H1 (cell line): Measurements from ENCODE around the gene YOD1. TPM values are rescaled to one million over a fixed set of nuclear protein-coding genes. Genes with fewer than 3 reads are reported as not detected.

Experiments used
- CTCF ChIA-PET: fragments of 300-600 bp; sonication (Branson Sonifier 250); formaldehyde crosslinking; loops from one replicate; lab custom pipeline; 2021; ENCODE audit not compliant: partially characterized antibody; lab: Charles Lee
- POLR2A ChIA-PET: fragments of 300-600 bp; sonication (Branson Sonifier 250); formaldehyde crosslinking; loops from one replicate; lab custom pipeline; 2021; ENCODE audit warnings: inconsistent platforms; ENCODE audit not compliant: partially characterized antibody; lab: Charles Lee
- DNase-seq, 2 experiments: peaks; one replicate each; pipeline versions ENCODE4 v3.0.0 to v3.0.0-alpha.2; 2010 to 2022; ENCODE audit warnings: low spot score in 2 of 2, low read depth in 1 of 2, mixed read lengths in 1 of 2
- FAIRE-seq: peaks from 2 replicates; lab custom pipeline; 2011; peaks lifted over from hg19 to GRCh38; lab: Jason Lieb, UNC
- H2AFZ ChIP-seq: 2 replicates; pipeline ENCODE4 v1.8.1; 2012; ENCODE audit warnings: low read length, inconsistent platforms
- H2AK5ac ChIP-seq: 2 replicates; pipeline ENCODE4 v1.6.1; 2013; ENCODE audit warnings: low read depth, low read length
- H2BK120ac ChIP-seq: replicated peaks from 2 replicates; pipeline ENCODE3; 2013; ENCODE audit warnings: low read depth, low read length, inconsistent platforms
- H2BK12ac ChIP-seq: 2 replicates; pipeline ENCODE4 v1.6.1; 2013; ENCODE audit warnings: low read depth, low read length
- H2BK15ac ChIP-seq: 2 replicates; pipeline ENCODE4 v1.6.1; 2013; ENCODE audit warnings: low read length
- H2BK20ac ChIP-seq: 2 replicates; pipeline ENCODE4 v1.6.1; 2013; ENCODE audit warnings: low read length
- H2BK5ac ChIP-seq: 2 replicates; pipeline ENCODE4 v1.6.1; 2013; ENCODE audit warnings: low read depth, low read length
- H3K14ac ChIP-seq: 2 replicates; pipeline ENCODE4 v1.6.1; 2013; ENCODE audit warnings: inconsistent platforms; ENCODE audit not compliant: insufficient read length
- H3K18ac ChIP-seq: 2 replicates; pipeline ENCODE4 v1.6.1; 2013; ENCODE audit warnings: low read length; ENCODE audit errors: extremely low read depth
- H3K23ac ChIP-seq: 2 replicates; pipeline ENCODE4 v1.6.1; 2013; ENCODE audit warnings: inconsistent platforms; ENCODE audit not compliant: insufficient read length
- H3K23me2 ChIP-seq: 2 replicates; pipeline ENCODE4 v1.6.1; 2013; ENCODE audit warnings: low read depth, low read length
- H3K27ac ChIP-seq: 2 replicates; pipeline ENCODE4 v1.6.1; 2011; ENCODE audit warnings: low read depth, low read length, inconsistent platforms
- H3K27me3 ChIP-seq, 4 experiments: replicated peaks in 1 of 4; 1 replicate in 1 of 4; 2 replicates in 3 of 4; pipeline versions ENCODE4 v1.6.1 to v1.8.1; 2011 to 2013; ENCODE audit warnings: low read length in 3 of 4, mild to moderate bottlenecking in 3 of 4, inconsistent platforms in 2 of 4, mixed read lengths in 2 of 4, moderate library complexity in 1 of 4; ENCODE audit not compliant: control insufficient read depth in 3 of 4, insufficient read depth in 3 of 4; ENCODE audit errors: extremely low read depth in 1 of 4
- H3K36me3 ChIP-seq, 4 experiments: 2 replicates each; pipeline versions ENCODE4 v1.6.1 to v1.8.1; 2011 to 2013; ENCODE audit warnings: mild to moderate bottlenecking in 4 of 4, low read length in 3 of 4, moderate library complexity in 2 of 4, control low read depth in 1 of 4, inconsistent platforms in 1 of 4; ENCODE audit not compliant: insufficient read depth in 4 of 4, control insufficient read depth in 2 of 4
- H3K4ac ChIP-seq: replicated peaks from 2 replicates; pipeline ENCODE3; 2013; ENCODE audit warnings: low read length, low read depth, mixed read lengths, inconsistent platforms; ENCODE audit not compliant: insufficient read length
- H3K4me1 ChIP-seq, 4 experiments: replicated peaks in 1 of 4; 1 replicate in 1 of 4; 2 replicates in 3 of 4; pipeline versions ENCODE4 v1.6.1 to v1.8.1; 2011 to 2013; ENCODE audit warnings: low read length in 3 of 4, inconsistent platforms in 2 of 4, mixed read lengths in 1 of 4; ENCODE audit not compliant: insufficient read depth in 4 of 4, control insufficient read depth in 3 of 4
- H3K4me2 ChIP-seq, 2 experiments: 2 replicates each; pipeline versions ENCODE4 v1.6.1 to v1.8.1; 2011 to 2013; ENCODE audit warnings: low read depth in 2 of 2, low read length in 2 of 2, control low read depth in 1 of 2, inconsistent platforms in 1 of 2, mild to moderate bottlenecking in 1 of 2; ENCODE audit not compliant: insufficient read depth in 1 of 2
- H3K4me3 ChIP-seq, 4 experiments: fragments of 200-600, 300-600 bp in 1 of 4; sonication (generic), shearing (Covaris generic), sonication (Bioruptor Twin) in 1 of 4; 2 replicates each; pipeline versions ENCODE4 v1.5.1 to v1.8.1; 2011 to 2016; ENCODE audit warnings: low read length in 4 of 4, low read depth in 3 of 4, control low read depth in 2 of 4, inconsistent platforms in 2 of 4, mild to moderate bottlenecking in 2 of 4, mixed read lengths in 1 of 4, moderate library complexity in 1 of 4; ENCODE audit not compliant: insufficient read depth in 2 of 4; ENCODE audit errors: extremely low read depth in 1 of 4
- H3K56ac ChIP-seq: replicated peaks from 2 replicates; pipeline ENCODE3; 2013; ENCODE audit warnings: low read depth, mild to moderate bottlenecking, mixed read lengths, low read length, inconsistent platforms; ENCODE audit not compliant: insufficient read length
- H3K79me1 ChIP-seq: 2 replicates; pipeline ENCODE4 v1.6.1; 2013; ENCODE audit warnings: low read depth, low read length, control low read depth
- H3K79me2 ChIP-seq, 2 experiments: 2 replicates each; pipeline versions ENCODE4 v1.6.1 to v1.8.1; 2012 to 2013; ENCODE audit warnings: low read length in 2 of 2, mild to moderate bottlenecking in 2 of 2, inconsistent platforms in 1 of 2; ENCODE audit not compliant: insufficient read depth in 2 of 2, control insufficient read depth in 1 of 2
- H3K9ac ChIP-seq, 4 experiments: replicated peaks in 1 of 4; 1 replicate in 1 of 4; 2 replicates in 3 of 4; pipeline versions ENCODE4 v1.6.1 to v1.8.1; 2011 to 2013; ENCODE audit warnings: low read depth in 3 of 4, low read length in 3 of 4, control low read depth in 2 of 4, mild to moderate bottlenecking in 2 of 4, moderate library complexity in 2 of 4, inconsistent platforms in 1 of 4; ENCODE audit errors: extremely low read depth in 1 of 4
- H3K9me3 ChIP-seq, 2 experiments: 2 replicates each; pipeline versions ENCODE4 v1.6.1 to v1.8.1; 2012 to 2013; ENCODE audit warnings: mild to moderate bottlenecking in 2 of 2, moderate library complexity in 2 of 2, control low read depth in 1 of 2, inconsistent platforms in 1 of 2, low read depth in 1 of 2, low read length in 1 of 2, mixed read lengths in 1 of 2; ENCODE audit not compliant: insufficient read depth in 2 of 2
- H4K20me1 ChIP-seq, 2 experiments: replicated peaks in 1 of 2; 2 replicates each; pipeline versions ENCODE3 to v1.8.1; 2011 to 2013; ENCODE audit warnings: inconsistent platforms in 2 of 2, low read length in 2 of 2, mild to moderate bottlenecking in 1 of 2; ENCODE audit not compliant: insufficient read depth in 2 of 2, control insufficient read depth in 1 of 2
- H4K5ac ChIP-seq: 2 replicates; pipeline ENCODE4 v1.6.1; 2013; ENCODE audit warnings: low read length, low read depth, mixed read lengths, inconsistent platforms; ENCODE audit not compliant: insufficient read length
- H4K8ac ChIP-seq: 2 replicates; pipeline ENCODE4 v1.8.0; 2013; ENCODE audit warnings: mild to moderate bottlenecking, moderate library complexity, low read length, inconsistent platforms; ENCODE audit not compliant: insufficient read depth; ENCODE audit errors: extremely low read depth
- H4K91ac ChIP-seq: replicated peaks from 2 replicates; pipeline ENCODE3; 2013; ENCODE audit warnings: low read length, mixed read lengths, inconsistent platforms; ENCODE audit not compliant: insufficient read length
- BACH1 ChIP-seq: IDR thresholded peaks from 2 replicates; pipeline ENCODE4 v1.6.1; 2012; ENCODE audit warnings: low read length, improper control_type of control experiment
- CTBP2 ChIP-seq: IDR thresholded peaks from 2 replicates; pipeline ENCODE4 v1.7.0; 2011; ENCODE audit warnings: borderline replicate concordance, mild to moderate bottlenecking, moderate library complexity, mixed read lengths, low read length; ENCODE audit not compliant: insufficient read depth, insufficient read length
- KDM5A ChIP-seq: fragments of 200-600 bp; IDR thresholded peaks from 2 replicates; pipeline ENCODE4 v1.7.1; 2012; ENCODE audit warnings: mild to moderate bottlenecking, low read length, inconsistent platforms, mixed read lengths
- NANOG ChIP-seq: IDR thresholded peaks from 2 replicates; pipeline ENCODE4 v1.6.1; 2011; ENCODE audit warnings: low read length, low read depth, mild to moderate bottlenecking, inconsistent platforms; ENCODE audit not compliant: insufficient read depth, poor library complexity, severe bottlenecking
- POLR2A ChIP-seq, 2 experiments: IDR thresholded peaks; 1 replicate in 1 of 2; 2 replicates in 1 of 2; pipeline ENCODE4 v1.6.1; 2011; ENCODE audit warnings: low read depth in 2 of 2, low read length in 2 of 2, mild to moderate bottlenecking in 2 of 2; ENCODE audit errors: control extremely low read depth in 1 of 2
- POLR2AphosphoS5 ChIP-seq: IDR thresholded peaks from 2 replicates; pipeline ENCODE4 v1.6.1; 2011; ENCODE audit warnings: low read depth, low read length
- POU5F1 ChIP-seq: IDR thresholded peaks from 2 replicates; pipeline ENCODE4 v1.6.1; 2011; ENCODE audit warnings: low read depth, mild to moderate bottlenecking, low read length, moderate library complexity
- SP2 ChIP-seq: IDR thresholded peaks from 2 replicates; pipeline ENCODE4 v1.6.1; 2012; ENCODE audit warnings: mild to moderate bottlenecking, low read length, inconsistent platforms
- SRF ChIP-seq: IDR thresholded peaks from 2 replicates; pipeline ENCODE4 v1.6.1; 2011; ENCODE audit warnings: mild to moderate bottlenecking, low read depth, low read length, moderate library complexity
- YY1 ChIP-seq: IDR thresholded peaks from 2 replicates; pipeline ENCODE4 v1.6.1; 2011; ENCODE audit warnings: low read depth, mild to moderate bottlenecking, low read length
- WGBS, 2 experiments: shearing (Covaris generic) in 1 of 2; methylation state at CpG; one replicate each; pipeline versions ENCODE4 v1.1.6 to v1.1.7; 2013 to 2015; ENCODE audit warnings: low lambda C conversion rate in 2 of 2, mixed read lengths in 2 of 2, inconsistent platforms in 1 of 2, low coverage in 1 of 2, missing lambda C conversion rate in 1 of 2; ENCODE audit not compliant: insufficient replicate concordance in 2 of 2, insufficient coverage in 1 of 2, insufficient read length in 1 of 2; ENCODE audit errors: extremely low coverage in 1 of 2, missing lambda C conversion rate in 1 of 2; 5-methylcytosine and 5-hydroxymethylcytosine counted together
- polyA plus RNA-seq, 7 experiments: library from polyadenylated mRNA; depleted of rRNA in 3 of 7; stranded (reverse) in 5 of 7; unstranded in 2 of 7; fragments of >200 nt in 5 of 7; fragments of 200-250 nt in 2 of 7; gene quantifications; 1 replicate in 5 of 7; 2 replicates in 1 of 7; 4 replicates in 1 of 7; pipeline versions ENCODE4 v1.2.1 to v1.2.3, GENCODE V29; 2011 to 2013; ENCODE audit warnings: missing spikeins in 2 of 7, mixed read lengths in 2 of 7
- total RNA-seq: library from RNA; stranded (reverse); fragmentation: NEBNext Ultra II Directional; extraction: Animal tissue kit (Norgen Biotek cat#: 25700); gene quantifications from 2 replicates; pipeline ENCODE4 v1.2.1, GENCODE V29; 2021
- TF ChIP-seq, protein P1 (sequence below): IDR thresholded peaks from 2 replicates; pipeline ENCODE4 v1.6.1; 2012; ENCODE audit warnings: inconsistent platforms
- TF ChIP-seq, protein P2 (sequence below): IDR thresholded peaks from 2 replicates; pipeline ENCODE4 v1.6.1; 2012; ENCODE audit warnings: low read length, inconsistent platforms

Gene YOD1
- total and polyA plus RNA-seq, 2 of the 8 experiments (the other 6 are each of a cell fraction or from before 2014, with no cell fraction given): 1.9 to 11.8 TPM

DNA sequence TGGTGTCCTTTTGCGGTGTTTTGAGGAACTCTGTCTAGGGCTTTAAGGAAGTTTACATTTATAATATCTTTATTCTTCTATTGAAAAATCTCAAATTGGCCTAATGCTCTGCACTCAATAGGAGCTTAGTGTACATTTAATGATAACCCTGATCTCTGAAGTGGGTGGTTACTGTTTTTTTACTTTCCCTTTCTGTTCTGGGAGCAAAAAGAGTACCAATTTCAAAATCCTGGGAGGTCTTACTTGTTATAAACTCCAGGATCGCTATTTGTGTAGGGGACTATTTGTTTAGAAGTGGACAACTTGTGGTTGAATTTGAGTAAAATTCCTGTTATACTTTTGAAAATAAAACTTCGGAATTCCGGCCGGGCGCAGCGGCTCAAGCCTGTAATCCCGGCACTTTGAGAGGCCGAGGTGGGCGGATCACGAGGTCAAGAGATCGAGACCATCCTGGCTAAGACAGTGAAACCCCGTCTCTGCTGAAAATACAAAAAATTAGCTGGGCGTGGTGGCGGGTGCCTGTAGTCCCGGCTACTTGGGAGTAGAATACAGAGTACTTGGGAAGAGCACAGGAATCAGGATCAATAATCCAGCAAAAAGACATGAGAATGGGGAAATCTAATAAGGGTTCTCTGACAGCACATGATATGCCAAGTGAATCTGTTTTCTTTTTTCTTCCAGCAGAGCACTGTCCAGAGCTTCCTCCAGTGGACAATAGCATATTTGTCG is 38.8 kb upstream of the YOD1 start:
- H2AK5ac ChIP-seq: no peak overlapping the region
- TF ChIP-seq SRF (no peak), SP2 (no peak), NANOG (no peak), KDM5A (no peak), POU5F1 (no peak), BACH1 (no peak), POLR2AphosphoS5 (no peak), YY1 (no peak), CTBP2 (no peak), POLR2A (IDR thresholded peaks at IDR 0.05; ENCODE audit: control extremely low read depth in 1 of 2, low read depth in 2 of 2, low read length in 2 of 2) (no peak)
- TF ChIP-seq, protein P1, sequence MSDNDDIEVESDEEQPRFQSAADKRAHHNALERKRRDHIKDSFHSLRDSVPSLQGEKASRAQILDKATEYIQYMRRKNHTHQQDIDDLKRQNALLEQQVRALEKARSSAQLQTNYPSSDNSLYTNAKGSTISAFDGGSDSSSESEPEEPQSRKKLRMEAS: no peak
- TF ChIP-seq, protein P2, sequence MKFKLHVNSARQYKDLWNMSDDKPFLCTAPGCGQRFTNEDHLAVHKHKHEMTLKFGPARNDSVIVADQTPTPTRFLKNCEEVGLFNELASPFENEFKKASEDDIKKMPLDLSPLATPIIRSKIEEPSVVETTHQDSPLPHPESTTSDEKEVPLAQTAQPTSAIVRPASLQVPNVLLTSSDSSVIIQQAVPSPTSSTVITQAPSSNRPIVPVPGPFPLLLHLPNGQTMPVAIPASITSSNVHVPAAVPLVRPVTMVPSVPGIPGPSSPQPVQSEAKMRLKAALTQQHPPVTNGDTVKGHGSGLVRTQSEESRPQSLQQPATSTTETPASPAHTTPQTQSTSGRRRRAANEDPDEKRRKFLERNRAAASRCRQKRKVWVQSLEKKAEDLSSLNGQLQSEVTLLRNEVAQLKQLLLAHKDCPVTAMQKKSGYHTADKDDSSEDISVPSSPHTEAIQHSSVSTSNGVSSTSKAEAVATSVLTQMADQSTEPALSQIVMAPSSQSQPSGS: no peak

More for the DNA sequence above, 38.8 kb upstream of the YOD1 start:
- FAIRE-seq: no peak
- no peaks in the 10 kb centered on the region for H4K20me1 ChIP-seq
- H3K9ac ChIP-seq: no peak overlapping the region
- H3K14ac ChIP-seq: no peak overlapping the region
- H2BK20ac ChIP-seq: no peak overlapping the region
- H3K56ac ChIP-seq: no peak overlapping the region
- no peaks in the 10 kb centered on the region for H3K79me1 ChIP-seq
- no peak overlapping the region for H3K18ac ChIP-seq
- 93% methylated on average over 17 of the region's 17 CpGs; no CpG with 5 or more reads in 1 of the 2 experiments for WGBS, 2 experiments
- peaks cover 0 to 2% (median 0%) of the 10 kb centered on the region in 4 experiments; a peak in 2 of 7 replicates for H3K4me1 ChIP-seq
- no peak overlapping the region for H4K8ac ChIP-seq
- H4K91ac ChIP-seq: no peak overlapping the region
- H2BK120ac ChIP-seq: no peak overlapping the region
- POLR2A ChIA-PET: no interaction called here
- H3K4me2 ChIP-seq: no peak overlapping the region
- no peak overlapping the region for H3K27ac ChIP-seq
- H3K4ac ChIP-seq: no peak overlapping the region
- no peaks in the 10 kb centered on the region; a peak in 1 of 8 replicates for H3K36me3 ChIP-seq
- no peaks in the 10 kb centered on the region for H3K79me2 ChIP-seq
- H2BK12ac ChIP-seq: no peak overlapping the region
- H2AFZ ChIP-seq: no peak overlapping the region
- no peaks in the 10 kb centered on the region for H3K27me3 ChIP-seq
- H3K23ac ChIP-seq: no peak overlapping the region
- CTCF ChIA-PET: interaction anchor here (0.9 to 1.7 kb wide), 3 partner anchors 11 to 312 kb away, joined by 3 read pairs; no protein-coding TSS in a partner anchor
- no peak overlapping the region for H3K4me3 ChIP-seq
- no peak overlapping the region for H4K5ac ChIP-seq
- no peaks in the 10 kb centered on the region for H3K23me2 ChIP-seq
- H3K9me3 ChIP-seq: no peaks in the 10 kb centered on the region
- no peak overlapping the region for H2BK15ac ChIP-seq
- DNase-seq: no peak
- H2BK5ac ChIP-seq: no peak overlapping the region
